ENCODE results near the gene CCDC178.

GRCh38 chr18:33010149-33010548 lies 430.4 kb downstream of the CCDC178 start:
- TF ChIP-seq CTCF (IDR thresholded peaks at IDR 0.05) (no peak), POLR2A (IDR thresholded peaks at IDR 0.05; ENCODE audit: low read depth) (no peak)

Data from esophagus muscularis mucosa (tissue), 3 donors.